Ovary (tissue), 3 donors: ENCODE data around the gene ZNF750.

Experiments
- CTCF ChIP-seq, 3 donors: fragments of 450-650 bp in 2 of 3; fragments of 200-600 bp in 1 of 3; IDR thresholded peaks; one replicate each; pipeline versions ENCODE4 v1.5.1 to v1.8.0; 2016 to 2022; ENCODE audit warnings: antibody characterized with exemption in 3 of 3, mild to moderate bottlenecking in 1 of 3
- POLR2A ChIP-seq: fragments of 450-650 bp; IDR thresholded peaks from one replicate; pipeline ENCODE4 v1.6.1; 2017; ENCODE audit warnings: antibody characterized with exemption, mild to moderate bottlenecking, moderate library complexity
- donor health status: DM: no; HTN: no; CAD: no.

- TF ChIP-seq CTCF (IDR thresholded peaks at IDR 0.05) = no peak
- TF ChIP-seq POLR2A = no peak
Observed at GRCh38 chr17:82840431-82840831, 609 bp upstream of the ZNF750 start.
